ENCODE data around the gene RUNX3. TPM values are rescaled to one million over a fixed set of nuclear protein-coding genes. Genes with fewer than 3 reads are reported as not detected.

The RUNX3 gene
- total RNA-seq, 1 donor from 2014 or later, result not detected

GRCh38 chr1:24867084-24867870, 62.8 kb downstream of the RUNX3 start:
- no peak overlapping the region for H3K27ac Mint-ChIP-seq (ENCODE audit: unreplicated experiment)
- no peaks in the 10 kb centered on the region for H3K36me3 Mint-ChIP-seq (ENCODE audit: unreplicated experiment)

DNA sequence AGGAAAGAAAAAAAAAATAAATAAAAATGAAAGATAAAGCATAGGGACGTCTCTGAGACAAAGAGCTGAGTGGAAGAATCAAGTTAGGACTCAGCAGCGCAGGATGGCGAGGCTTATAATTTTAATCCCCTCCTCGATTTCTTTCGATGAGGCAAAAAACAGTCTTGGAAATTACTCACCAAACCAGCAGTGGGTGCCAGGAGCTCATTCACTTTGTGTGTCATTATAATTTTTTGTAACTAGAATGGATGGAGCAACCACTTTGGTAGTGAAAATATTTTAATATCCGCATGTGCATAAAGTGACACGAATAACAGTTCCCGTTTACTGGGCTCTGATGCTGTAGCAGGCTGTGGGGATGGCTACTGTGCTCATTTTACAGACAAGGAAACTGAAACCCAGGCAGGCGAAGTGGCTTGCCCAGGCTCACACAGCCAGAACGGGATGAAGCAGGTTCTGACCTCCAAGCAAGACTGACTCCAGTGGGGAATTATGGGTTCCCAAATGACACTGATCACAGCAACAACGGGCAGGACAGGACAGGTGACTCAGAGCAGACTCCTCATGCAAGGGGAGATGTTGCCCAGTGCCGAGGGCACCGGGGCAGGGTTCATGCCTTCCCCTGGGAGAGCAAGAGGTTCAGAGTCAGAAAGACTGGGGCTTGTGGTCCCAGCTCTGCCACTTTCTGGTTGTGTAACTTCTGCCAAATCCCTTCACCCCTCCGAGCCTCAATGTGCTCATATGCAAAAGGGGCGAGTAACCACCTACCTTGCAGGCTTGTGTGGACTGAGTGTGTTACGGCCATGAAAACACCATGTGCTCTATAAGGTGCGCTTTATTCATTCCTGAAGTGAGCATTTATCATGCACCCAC, 63.6 kb downstream of the RUNX3 start:
- Mint-ChIP-seq H3K27me3 (ENCODE audit: unreplicated experiment) (peaks cover 15% of the 10 kb centered on the region), H3K9me3 (ENCODE audit: unreplicated experiment) (no peaks in the 10 kb centered on the region), H3K36me3 (ENCODE audit: unreplicated experiment) (no peaks in the 10 kb centered on the region), H3K27ac (ENCODE audit: unreplicated experiment) (no peak overlapping the region), H3K4me1 (ENCODE audit: unreplicated experiment) (peaks cover 8% of the 10 kb centered on the region), H3K4me3 (ENCODE audit: unreplicated experiment) (no peak overlapping the region)
- peak; percentile 65 for DNase-seq (ENCODE audit: extremely low spot score, unreplicated experiment)
- TF ChIP-seq, protein P1, sequence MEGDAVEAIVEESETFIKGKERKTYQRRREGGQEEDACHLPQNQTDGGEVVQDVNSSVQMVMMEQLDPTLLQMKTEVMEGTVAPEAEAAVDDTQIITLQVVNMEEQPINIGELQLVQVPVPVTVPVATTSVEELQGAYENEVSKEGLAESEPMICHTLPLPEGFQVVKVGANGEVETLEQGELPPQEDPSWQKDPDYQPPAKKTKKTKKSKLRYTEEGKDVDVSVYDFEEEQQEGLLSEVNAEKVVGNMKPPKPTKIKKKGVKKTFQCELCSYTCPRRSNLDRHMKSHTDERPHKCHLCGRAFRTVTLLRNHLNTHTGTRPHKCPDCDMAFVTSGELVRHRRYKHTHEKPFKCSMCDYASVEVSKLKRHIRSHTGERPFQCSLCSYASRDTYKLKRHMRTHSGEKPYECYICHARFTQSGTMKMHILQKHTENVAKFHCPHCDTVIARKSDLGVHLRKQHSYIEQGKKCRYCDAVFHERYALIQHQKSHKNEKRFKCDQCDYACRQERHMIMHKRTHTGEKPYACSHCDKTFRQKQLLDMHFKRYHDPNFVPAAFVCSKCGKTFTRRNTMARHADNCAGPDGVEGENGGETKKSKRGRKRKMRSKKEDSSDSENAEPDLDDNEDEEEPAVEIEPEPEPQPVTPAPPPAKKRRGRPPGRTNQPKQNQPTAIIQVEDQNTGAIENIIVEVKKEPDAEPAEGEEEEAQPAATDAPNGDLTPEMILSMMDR (IDR thresholded peaks at IDR 0.05), result peak; percentile 10

More at GRCh38 chr1:24867084-24867870, 62.8 kb downstream of the RUNX3 start:
- peaks cover 8% of the 10 kb centered on the region for H3K4me1 Mint-ChIP-seq (ENCODE audit: unreplicated experiment)
- peaks cover 15% of the 10 kb centered on the region for H3K27me3 Mint-ChIP-seq (ENCODE audit: unreplicated experiment)
- DNase-seq (ENCODE audit: extremely low spot score, unreplicated experiment), result peak; percentile 82
- TF ChIP-seq, protein P1 (IDR thresholded peaks at IDR 0.05), result no peak
- no peak overlapping the region for H3K4me3 Mint-ChIP-seq (ENCODE audit: unreplicated experiment)
- H3K9me3 Mint-ChIP-seq (ENCODE audit: unreplicated experiment), result no peaks in the 10 kb centered on the region

- H3K4me1 Mint-ChIP-seq (ENCODE audit: unreplicated experiment), result peaks cover 8% of the 10 kb centered on the region
- H3K27me3 Mint-ChIP-seq (ENCODE audit: unreplicated experiment), result peaks cover 12% of the 10 kb centered on the region
- no peak overlapping the region for H3K27ac Mint-ChIP-seq (ENCODE audit: unreplicated experiment)
- no peaks in the 10 kb centered on the region for H3K36me3 Mint-ChIP-seq (ENCODE audit: unreplicated experiment)
- no peak for DNase-seq (ENCODE audit: extremely low spot score, unreplicated experiment)
- H3K4me3 Mint-ChIP-seq (ENCODE audit: unreplicated experiment), result no peak overlapping the region
- TF ChIP-seq, protein P1 (IDR thresholded peaks at IDR 0.05), result no peak
- no peaks in the 10 kb centered on the region for H3K9me3 Mint-ChIP-seq (ENCODE audit: unreplicated experiment)
Observed at GRCh38 chr1:24865587-24865986, 64.5 kb downstream of the RUNX3 start.

DNA sequence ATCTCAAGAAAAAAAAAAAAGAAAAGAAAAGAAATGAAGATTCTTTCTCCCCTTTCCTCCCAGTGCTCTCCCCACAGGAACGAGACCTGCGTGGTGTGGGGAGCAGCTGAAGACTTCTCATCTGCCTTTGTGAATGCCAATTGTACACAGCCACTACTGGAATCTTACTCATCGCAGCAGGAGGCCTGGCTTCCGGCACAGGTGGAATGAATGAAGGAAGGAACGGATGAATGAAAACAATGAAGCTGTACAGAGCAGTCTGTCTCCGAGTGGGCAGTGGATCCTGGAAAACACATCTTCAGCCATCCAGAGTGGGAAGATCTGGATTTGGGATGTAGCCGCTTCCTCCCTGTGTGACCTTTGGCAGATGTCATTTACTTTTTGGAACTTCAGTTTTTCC, 64.9 kb downstream of the RUNX3 start:
- TF ChIP-seq, protein P1 (IDR thresholded peaks at IDR 0.05), result no peak
- Mint-ChIP-seq H3K9me3 (ENCODE audit: unreplicated experiment) (no peaks in the 10 kb centered on the region), H3K4me3 (ENCODE audit: unreplicated experiment) (no peak overlapping the region), H3K4me1 (ENCODE audit: unreplicated experiment) (peaks cover 8% of the 10 kb centered on the region), H3K36me3 (ENCODE audit: unreplicated experiment) (no peaks in the 10 kb centered on the region), H3K27ac (ENCODE audit: unreplicated experiment) (no peak overlapping the region), H3K27me3 (ENCODE audit: unreplicated experiment) (peaks cover 12% of the 10 kb centered on the region)
- DNase-seq (ENCODE audit: extremely low spot score, unreplicated experiment), result peak; percentile 54

GRCh38 chr1:24864370-24864777, 65.7 kb downstream of the RUNX3 start:
- no peaks in the 10 kb centered on the region for H3K36me3 Mint-ChIP-seq (ENCODE audit: unreplicated experiment)
- DNase-seq (ENCODE audit: extremely low spot score, unreplicated experiment), result peak; percentile 42
- peaks cover 12% of the 10 kb centered on the region for H3K27me3 Mint-ChIP-seq (ENCODE audit: unreplicated experiment)
- TF ChIP-seq, protein P1 (IDR thresholded peaks at IDR 0.05), result no peak
- H3K9me3 Mint-ChIP-seq (ENCODE audit: unreplicated experiment), result no peaks in the 10 kb centered on the region
- H3K4me1 Mint-ChIP-seq (ENCODE audit: unreplicated experiment), result peaks cover 8% of the 10 kb centered on the region
- no peak overlapping the region for H3K4me3 Mint-ChIP-seq (ENCODE audit: unreplicated experiment)
- no peak overlapping the region for H3K27ac Mint-ChIP-seq (ENCODE audit: unreplicated experiment)

All from osteocyte (in vitro differentiated cells).